GM12878 (cell line): ENCODE results near the gene CCBE1. TPM values are rescaled to one million over a fixed set of nuclear protein-coding genes. Genes with fewer than 3 reads are reported as not detected.

Experiments used
- ATAC-seq: fragments of 200-7000 bp; cut with Tn5 transposase; 3 replicates; pipeline ENCODE4 v1.9.1; 2020; ENCODE audit warnings: mild to moderate bottlenecking, moderate library complexity
- BruUV-seq: library from RNA; stranded (reverse); fragments of 400-500 nt; replicated peaks from 2 replicates; lab custom pipeline; 2021; lab: Mats Ljungman, UMichigan
- CTCF ChIA-PET: fragments of 300-600 bp; sonication (Branson Sonifier 250); formaldehyde crosslinking; extraction: SDS; loops from one replicate; lab custom pipeline; 2021; ENCODE audit warnings: inconsistent platforms; lab: Yijun Ruan, JAX
- POLR2A ChIA-PET: fragments of 350-600 bp; formaldehyde crosslinking; extraction: SDS; loops from one replicate; lab custom pipeline; 2021; ENCODE audit warnings: inconsistent platforms; lab: Charles Lee
- RAD21 ChIA-PET: fragments of 300-600 bp; sonication (Branson Sonifier 250); formaldehyde crosslinking; loops from one replicate; lab custom pipeline; 2023; ENCODE audit warnings: antibody characterized with exemption; ENCODE audit not compliant: unreplicated experiment; lab: Charles Lee
- SMC1A ChIA-PET: fragments of 300-600 bp; sonication (Branson Sonifier 250); formaldehyde crosslinking; loops from one replicate; lab custom pipeline; 2023; ENCODE audit not compliant: unreplicated experiment, uncharacterized antibody; lab: Charles Lee
- DNase-seq: peaks from one replicate; pipeline ENCODE4 v3.0.0-alpha.2; 2011; ENCODE audit warnings: low read depth, low spot score
- FAIRE-seq: peaks from 3 replicates; lab custom pipeline; 2011; peaks lifted over from hg19 to GRCh38; lab: Jason Lieb, UNC
- H2AFZ ChIP-seq: 2 replicates; pipeline ENCODE4 v1.6.0; 2011; ENCODE audit warnings: low read depth, low read length, control low read depth; ENCODE audit not compliant: control insufficient read depth
- H3K27ac ChIP-seq: 2 replicates; pipeline ENCODE4 v1.5.1; 2011; ENCODE audit warnings: control low read depth; ENCODE audit not compliant: control insufficient read depth, insufficient read depth
- H3K27me3 ChIP-seq, 2 experiments: replicated peaks in 1 of 2; 2 replicates each; pipeline versions ENCODE4 v1.6.0 to v1.6.1; 2011; ENCODE audit warnings: low read length in 1 of 2; ENCODE audit not compliant: control insufficient read depth in 2 of 2, insufficient read depth in 2 of 2
- H3K36me3 ChIP-seq, 2 experiments: 2 replicates each; pipeline ENCODE4 v1.5.1; 2011; ENCODE audit warnings: low read length in 1 of 2; ENCODE audit not compliant: control insufficient read depth in 2 of 2, insufficient read depth in 2 of 2
- H3K4me1 ChIP-seq: 2 replicates; pipeline ENCODE4 v1.6.1; 2011; ENCODE audit warnings: mild to moderate bottlenecking, low read length, moderate library complexity, mixed read lengths; ENCODE audit not compliant: control insufficient read depth, insufficient read depth
- H3K4me2 ChIP-seq: 2 replicates; pipeline ENCODE4 v1.6.0; 2011; ENCODE audit warnings: control low read depth; ENCODE audit not compliant: control insufficient read depth, insufficient read depth
- H3K4me3 ChIP-seq: fragments of 200-600 bp; sonication (generic); 2 replicates; pipeline ENCODE4 v1.5.1; 2016
- H3K79me2 ChIP-seq: 2 replicates; pipeline ENCODE4 v1.6.0; 2011; ENCODE audit warnings: low read length; ENCODE audit not compliant: control insufficient read depth, insufficient read depth
- H3K9ac ChIP-seq: 2 replicates; pipeline ENCODE4 v1.8.0; 2011; ENCODE audit warnings: low read length, control low read depth, mixed read lengths; ENCODE audit not compliant: control insufficient read depth, insufficient read depth
- H3K9me3 ChIP-seq: replicated peaks from 3 replicates; pipeline ENCODE4 v1.5.1; 2011; ENCODE audit warnings: mild to moderate bottlenecking, low read length; ENCODE audit not compliant: control insufficient read depth, insufficient read depth
- H4K20me1 ChIP-seq: 2 replicates; pipeline ENCODE4 v1.6.0; 2011; ENCODE audit not compliant: control insufficient read depth, insufficient read depth
- EZH2 ChIP-seq: IDR thresholded peaks from 2 replicates; pipeline ENCODE4 v1.6.1; 2012; ENCODE audit warnings: low read depth, mild to moderate bottlenecking, control low read depth, inconsistent platforms, low read length, borderline replicate concordance; ENCODE audit not compliant: control insufficient read depth
- FOS ChIP-seq: IDR thresholded peaks from 3 replicates; pipeline ENCODE4 v1.6.1; 2011; ENCODE audit warnings: borderline replicate concordance; ENCODE audit not compliant: insufficient read length; ENCODE audit errors: extremely low read depth
- RAD21 ChIP-seq: IDR thresholded peaks from 2 replicates; pipeline ENCODE4 v1.6.1; 2011; ENCODE audit warnings: mild to moderate bottlenecking, low read depth, low read length, moderate library complexity; ENCODE audit not compliant: insufficient read depth
- WGBS: methylation state at CpG from one replicate; pipeline ENCODE4 v1.1.6; 2016; ENCODE audit warnings: low lambda C conversion rate; ENCODE audit not compliant: insufficient replicate concordance, insufficient coverage; ENCODE audit errors: missing lambda C conversion rate; 5-methylcytosine and 5-hydroxymethylcytosine counted together
- in situ Hi-C: fragments of 300-500 bp; cut with MboI; formaldehyde crosslinking; loops from 9 replicates; pipeline ENCODE4 v1.14.3; 2018; ENCODE audit warnings: mixed read lengths
- intact Hi-C: fragments of 100-400 bp; cut with micrococcal nuclease; formaldehyde crosslinking; loops from one replicate; pipeline ENCODE4 v1.14.2; 2022; ENCODE audit not compliant: unreplicated experiment
- polyA plus RNA-seq, 11 experiments: library from polyadenylated mRNA; depleted of rRNA in 4 of 11; unstranded in 6 of 11; stranded (reverse) in 5 of 11; fragments of >200 nt; fragmentation: Nextera tagmentation in 4 of 11; fragmentation: Illumina TruSeq in 1 of 11; extraction: Ambion mirVana in 4 of 11; extraction: Trizol in 1 of 11; gene quantifications; 1 replicate in 1 of 11; 2 replicates in 10 of 11; pipeline versions ENCODE4 v1.2.1 to v1.2.3, GENCODE V29; 2011 to 2016; ENCODE audit warnings: inconsistent platforms in 2 of 11, missing spikeins in 2 of 11, low read depth in 1 of 11
- total RNA-seq, 4 experiments: library from RNA; depleted of rRNA in 3 of 4; stranded (reverse); fragments of >200 nt in 3 of 4; fragmentation: Illumina TruSeq in 1 of 4; extraction: Trizol in 1 of 4; gene quantifications; 2 replicates each; pipeline versions ENCODE4 v1.2.1 to v1.2.3, GENCODE V29; 2013 to 2021
- TF ChIP-seq, protein P1 (sequence below), 3 experiments: IDR thresholded peaks in 2 of 3; conservative IDR thresholded peaks in 1 of 3; 2 replicates each; pipeline ENCODE4 v1.5.1; 2011; ENCODE audit warnings: low read depth in 3 of 3, low read length in 3 of 3, mild to moderate bottlenecking in 3 of 3, control low read depth in 2 of 3, moderate library complexity in 2 of 3, inconsistent platforms in 1 of 3, mixed read lengths in 1 of 3; ENCODE audit not compliant: control insufficient read depth in 2 of 3, insufficient read depth in 1 of 3; ENCODE audit errors: extremely low read depth in 1 of 3

CCBE1 gene
- total and polyA plus RNA-seq, 10 of the 15 experiments (the other 5 are each of a cell fraction or from before 2014, with no cell fraction given): 0.03 to 0.49 (median 0.04) TPM; not detected in 7

GRCh38 chr18:59451073-59451472 lies 246.2 kb downstream of the CCBE1 start (continued):
- TF ChIP-seq, protein P1, sequence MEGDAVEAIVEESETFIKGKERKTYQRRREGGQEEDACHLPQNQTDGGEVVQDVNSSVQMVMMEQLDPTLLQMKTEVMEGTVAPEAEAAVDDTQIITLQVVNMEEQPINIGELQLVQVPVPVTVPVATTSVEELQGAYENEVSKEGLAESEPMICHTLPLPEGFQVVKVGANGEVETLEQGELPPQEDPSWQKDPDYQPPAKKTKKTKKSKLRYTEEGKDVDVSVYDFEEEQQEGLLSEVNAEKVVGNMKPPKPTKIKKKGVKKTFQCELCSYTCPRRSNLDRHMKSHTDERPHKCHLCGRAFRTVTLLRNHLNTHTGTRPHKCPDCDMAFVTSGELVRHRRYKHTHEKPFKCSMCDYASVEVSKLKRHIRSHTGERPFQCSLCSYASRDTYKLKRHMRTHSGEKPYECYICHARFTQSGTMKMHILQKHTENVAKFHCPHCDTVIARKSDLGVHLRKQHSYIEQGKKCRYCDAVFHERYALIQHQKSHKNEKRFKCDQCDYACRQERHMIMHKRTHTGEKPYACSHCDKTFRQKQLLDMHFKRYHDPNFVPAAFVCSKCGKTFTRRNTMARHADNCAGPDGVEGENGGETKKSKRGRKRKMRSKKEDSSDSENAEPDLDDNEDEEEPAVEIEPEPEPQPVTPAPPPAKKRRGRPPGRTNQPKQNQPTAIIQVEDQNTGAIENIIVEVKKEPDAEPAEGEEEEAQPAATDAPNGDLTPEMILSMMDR (IDR thresholded peaks at IDR 0.05 in 2 of 3, conservative IDR thresholded peaks at IDR 0.05 in 1 of 3; ENCODE audit: control insufficient read depth in 2 of 3, extremely low read depth in 1 of 3, insufficient read depth in 1 of 3, low read depth in 3 of 3, low read length in 3 of 3): no peak
- TF ChIP-seq EZH2 (no peak), RAD21 (no peak)
- TF ChIP-seq, all 136 proteins: peak for 0

DNA sequence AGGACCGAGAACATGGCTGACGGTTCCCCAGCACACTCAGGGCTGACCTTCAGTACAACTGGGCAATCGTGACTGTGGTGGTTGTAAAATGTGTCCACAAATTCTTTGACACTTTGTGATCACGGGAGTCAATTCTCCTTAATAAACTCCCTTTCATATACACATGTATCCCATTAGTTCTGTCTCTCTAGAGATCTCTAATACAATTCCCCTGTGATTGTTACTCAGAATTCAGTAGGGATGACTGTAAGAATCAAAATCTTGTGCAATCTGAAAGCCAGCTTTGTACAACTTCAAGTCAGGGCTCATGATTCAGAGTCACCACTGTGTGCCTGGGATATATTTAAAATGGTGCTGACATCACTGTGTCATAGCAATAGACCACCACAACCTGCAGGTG lies 248.7 kb downstream of the CCBE1 start:
- TF ChIP-seq FOS: no peak
- ATAC-seq: no peak
- no peaks in the 10 kb centered on the region for H3K4me1 ChIP-seq
- 28% methylated on average over 4 of the region's 4 CpGs for WGBS
- H3K36me3 ChIP-seq: no peaks in the 10 kb centered on the region
- H3K9ac ChIP-seq: no peak overlapping the region
- no peaks in the 10 kb centered on the region for H3K9me3 ChIP-seq
- no peak for DNase-seq
- in situ Hi-C loops: no loop called here
- no peak overlapping the region for H3K4me3 ChIP-seq
- no TSS peak for BruUV-seq
- no peak overlapping the region for H2AFZ ChIP-seq
- RAD21 ChIA-PET: no interaction called here
- SMC1A ChIA-PET: interaction anchor here (1.3 kb wide), 1 partner anchor 11 kb away, joined by 3 read pairs; no protein-coding TSS in a partner anchor
- intact Hi-C loops: no loop called here
- no peak overlapping the region for H3K27ac ChIP-seq
- no peak for FAIRE-seq
- no peak overlapping the region for H3K4me2 ChIP-seq
- H4K20me1 ChIP-seq: no peaks in the 10 kb centered on the region
- POLR2A ChIA-PET: no interaction called here
- H3K27me3 ChIP-seq: no peaks in the 10 kb centered on the region; a peak in 1 of 4 replicates
- CTCF ChIA-PET: interaction anchor here (0.7 to 2.7 kb wide), 3 partner anchors 8 to 32 kb away, joined by 3 to 8 read pairs (median 4); no protein-coding TSS in a partner anchor
- no peaks in the 10 kb centered on the region for H3K79me2 ChIP-seq
